NCI-H1105 (cell line): ENCODE data around the gene TTC9.

Experiments used
- DNase-seq: peaks from one replicate; lab custom pipeline; 2025; lab: John Stamatoyannopoulos, UW

Gene TTC9

DNA sequence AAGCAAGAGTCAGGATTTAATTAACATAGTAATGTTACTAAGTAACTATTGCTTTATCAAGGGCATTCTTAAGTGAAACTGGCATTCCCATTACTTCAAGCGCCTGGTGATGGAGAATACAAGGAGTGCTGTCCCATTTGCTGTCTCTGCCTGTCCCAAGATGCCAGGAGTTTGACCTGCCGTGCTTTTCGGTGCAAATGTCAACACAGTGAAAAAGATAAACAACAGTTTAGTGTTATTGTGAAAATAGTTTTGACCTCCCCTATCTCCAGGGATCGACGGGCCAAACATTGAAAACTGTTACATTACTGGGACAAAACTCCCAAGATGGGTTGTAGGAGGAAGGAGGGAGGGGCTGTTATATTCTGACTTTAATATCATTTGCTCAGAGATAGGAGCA lies 74.8 kb downstream of the TTC9 start:
- DNase-seq = no peak

GRCh38 chr14:70716958-70717357 lies 75.2 kb downstream of the TTC9 start:
- DNase-seq = no peak

DNA sequence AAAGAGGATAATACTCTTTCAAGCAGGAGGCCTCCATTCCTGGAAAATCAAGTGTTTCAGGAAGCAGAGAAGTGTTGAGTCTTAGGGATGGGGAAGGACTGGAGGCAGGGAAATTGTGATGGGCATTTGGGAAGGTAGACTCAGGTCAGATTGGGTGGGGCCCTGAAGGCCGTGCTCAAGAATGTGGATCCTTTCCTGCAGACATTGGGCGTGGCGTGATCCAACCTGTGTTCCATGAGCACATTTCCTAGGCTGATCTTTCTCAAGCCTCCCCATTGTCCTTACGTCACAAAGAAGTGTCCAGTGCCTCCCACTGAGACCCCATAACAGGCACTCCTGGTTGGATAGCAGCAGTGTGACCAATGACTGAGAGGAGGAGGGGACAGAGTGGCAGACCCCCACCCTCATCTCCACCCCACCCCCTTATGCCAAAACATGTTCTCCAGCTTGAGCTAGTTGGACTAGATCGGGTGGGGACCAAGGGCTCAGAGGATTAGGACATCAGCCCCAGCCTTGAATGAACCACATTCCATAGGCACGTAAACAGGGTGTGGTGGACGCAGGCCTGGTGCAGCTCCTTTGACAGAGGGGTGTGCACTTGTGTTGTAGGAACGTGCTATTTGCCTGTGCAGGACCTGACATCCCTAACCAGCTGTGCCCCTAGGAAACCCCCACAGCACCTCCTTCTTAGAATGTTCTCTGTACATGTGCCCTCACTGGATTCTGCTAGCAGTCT lies 76.8 kb downstream of the TTC9 start:
- DNase-seq = no peak

DNA sequence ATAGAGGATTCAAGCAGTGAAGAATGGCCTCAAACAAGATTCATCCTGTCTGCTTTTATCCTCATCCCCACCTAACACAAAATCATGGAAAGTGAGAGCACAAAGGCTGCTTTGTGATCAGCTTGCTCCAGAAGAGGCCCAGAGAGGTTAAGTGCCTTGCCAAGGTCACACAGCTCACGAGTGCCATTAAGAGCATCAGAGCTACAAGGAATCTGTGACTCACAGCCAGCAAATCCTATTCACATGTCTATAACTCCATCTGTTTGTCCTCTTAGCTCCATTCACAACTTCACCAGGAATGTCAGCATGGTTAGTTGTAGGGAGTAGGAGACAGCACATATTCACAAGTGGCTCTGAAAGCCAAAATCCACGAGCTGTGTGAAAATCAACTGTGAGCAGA lies 79.8 kb downstream of the TTC9 start:
- DNase-seq = no peak

DNA sequence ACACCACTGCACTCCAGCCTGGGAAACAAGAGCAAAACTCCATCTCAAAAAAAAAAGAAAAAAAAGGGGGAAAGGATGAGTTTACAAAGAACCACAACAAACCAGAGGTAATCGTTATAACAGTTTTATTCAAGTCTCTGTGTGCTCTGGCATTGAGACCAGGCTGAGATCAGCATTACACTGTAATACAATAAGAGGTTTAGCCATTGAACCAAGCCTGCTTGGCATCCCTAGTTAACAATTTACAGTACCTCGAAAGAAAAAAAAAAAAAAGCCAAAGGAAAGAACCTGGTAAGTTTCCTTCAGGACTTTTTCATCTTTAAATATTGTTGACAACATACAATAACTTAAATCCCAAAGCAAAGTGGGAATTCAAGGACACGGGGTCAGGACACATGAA lies 80.7 kb downstream of the TTC9 start:
- DNase-seq = no peak

DNA sequence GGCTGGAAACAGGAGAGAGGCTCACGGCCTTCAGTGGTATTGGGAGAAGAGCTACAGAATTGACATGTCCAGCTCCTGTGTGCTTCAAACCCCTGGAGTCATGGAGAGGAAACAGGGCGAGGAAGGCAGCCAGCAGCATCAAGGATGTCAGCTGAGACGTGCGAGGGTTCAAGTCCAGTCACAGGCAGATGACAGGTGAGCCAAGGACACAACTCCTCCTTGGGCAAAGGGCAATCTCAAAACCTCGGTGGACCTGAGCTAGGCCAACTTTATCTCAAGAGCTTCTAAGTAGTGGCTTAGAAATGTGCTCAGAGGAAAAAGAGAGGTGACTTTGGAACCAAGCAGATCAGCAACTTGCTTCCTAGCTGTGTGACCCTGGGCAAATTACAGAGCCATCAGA lies 81.6 kb downstream of the TTC9 start:
- DNase-seq = no peak

- no peak for DNase-seq
These were observed 82.4 kb downstream of the TTC9 start for GRCh38 chr14:70724110-70724509.

GRCh38 chr14:70724944-70725343 lies 83.2 kb downstream of the TTC9 start:
- no peak for DNase-seq
